AG10803 (cell line): ENCODE results near the gene TPSG1.
"Not testable (repeated sequence)": the region's sequence is repeated elsewhere in the genome, so short reads cannot be mapped to it uniquely, and the experiment has no call there.

ENCODE experiments used
- DNase-seq: peaks from one replicate; pipeline ENCODE4 v3.0.0; 2010; ENCODE audit warnings: low read depth
- H3K4me3 ChIP-seq: 2 replicates; pipeline ENCODE4 v1.5.1; 2011; ENCODE audit warnings: mild to moderate bottlenecking, low read length, control low read depth
- TF ChIP-seq, protein P1 (sequence below): conservative IDR thresholded peaks from 2 replicates; pipeline ENCODE4 v1.5.1; 2011; ENCODE audit warnings: mild to moderate bottlenecking, low read length, control low read depth, inconsistent platforms

Gene TPSG1

DNA sequence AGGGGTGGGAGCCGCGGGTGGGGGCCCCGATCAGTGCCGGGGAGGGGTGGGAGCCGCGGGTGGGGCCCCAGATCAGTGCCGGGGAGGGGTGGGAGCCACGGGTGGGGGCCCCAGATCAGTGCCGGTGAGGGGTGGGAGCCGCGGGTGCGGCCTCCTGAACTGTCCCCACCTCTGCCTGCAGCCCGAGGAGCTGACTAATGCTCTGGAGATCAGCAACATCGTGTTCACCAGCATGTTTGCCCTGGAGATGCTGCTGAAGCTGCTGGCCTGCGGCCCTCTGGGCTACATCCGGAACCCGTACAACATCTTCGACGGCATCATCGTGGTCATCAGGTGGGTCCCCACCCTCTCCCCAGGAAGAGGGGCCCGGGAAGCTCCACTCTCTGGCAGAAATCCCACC, 20.1 kb downstream of the TPSG1 start:
- TF ChIP-seq, protein P1, sequence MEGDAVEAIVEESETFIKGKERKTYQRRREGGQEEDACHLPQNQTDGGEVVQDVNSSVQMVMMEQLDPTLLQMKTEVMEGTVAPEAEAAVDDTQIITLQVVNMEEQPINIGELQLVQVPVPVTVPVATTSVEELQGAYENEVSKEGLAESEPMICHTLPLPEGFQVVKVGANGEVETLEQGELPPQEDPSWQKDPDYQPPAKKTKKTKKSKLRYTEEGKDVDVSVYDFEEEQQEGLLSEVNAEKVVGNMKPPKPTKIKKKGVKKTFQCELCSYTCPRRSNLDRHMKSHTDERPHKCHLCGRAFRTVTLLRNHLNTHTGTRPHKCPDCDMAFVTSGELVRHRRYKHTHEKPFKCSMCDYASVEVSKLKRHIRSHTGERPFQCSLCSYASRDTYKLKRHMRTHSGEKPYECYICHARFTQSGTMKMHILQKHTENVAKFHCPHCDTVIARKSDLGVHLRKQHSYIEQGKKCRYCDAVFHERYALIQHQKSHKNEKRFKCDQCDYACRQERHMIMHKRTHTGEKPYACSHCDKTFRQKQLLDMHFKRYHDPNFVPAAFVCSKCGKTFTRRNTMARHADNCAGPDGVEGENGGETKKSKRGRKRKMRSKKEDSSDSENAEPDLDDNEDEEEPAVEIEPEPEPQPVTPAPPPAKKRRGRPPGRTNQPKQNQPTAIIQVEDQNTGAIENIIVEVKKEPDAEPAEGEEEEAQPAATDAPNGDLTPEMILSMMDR, result no peak
- no peak overlapping the region for H3K4me3 ChIP-seq
- DNase-seq, result no peak

DNA sequence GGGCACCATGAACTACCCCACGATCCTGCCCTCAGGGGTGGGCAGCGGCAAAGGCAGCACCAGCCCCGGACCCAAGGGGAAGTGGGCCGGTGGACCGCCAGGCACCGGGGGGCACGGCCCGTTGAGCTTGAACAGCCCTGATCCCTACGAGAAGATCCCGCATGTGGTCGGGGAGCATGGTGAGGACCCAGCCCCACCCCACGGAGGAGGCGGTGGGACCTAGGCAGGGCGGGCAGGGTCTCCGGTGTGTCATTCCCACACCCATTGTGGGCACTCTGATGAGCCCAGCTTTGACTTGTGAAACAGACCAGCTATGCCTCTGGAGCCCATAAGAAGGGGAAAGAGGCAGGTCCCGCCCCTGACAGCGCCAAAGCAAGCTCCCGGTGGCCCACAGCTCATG, 22.8 kb downstream of the TPSG1 start:
- H3K4me3 ChIP-seq, result no peak overlapping the region
- no peak for DNase-seq
- TF ChIP-seq, protein P1, result no peak

DNA sequence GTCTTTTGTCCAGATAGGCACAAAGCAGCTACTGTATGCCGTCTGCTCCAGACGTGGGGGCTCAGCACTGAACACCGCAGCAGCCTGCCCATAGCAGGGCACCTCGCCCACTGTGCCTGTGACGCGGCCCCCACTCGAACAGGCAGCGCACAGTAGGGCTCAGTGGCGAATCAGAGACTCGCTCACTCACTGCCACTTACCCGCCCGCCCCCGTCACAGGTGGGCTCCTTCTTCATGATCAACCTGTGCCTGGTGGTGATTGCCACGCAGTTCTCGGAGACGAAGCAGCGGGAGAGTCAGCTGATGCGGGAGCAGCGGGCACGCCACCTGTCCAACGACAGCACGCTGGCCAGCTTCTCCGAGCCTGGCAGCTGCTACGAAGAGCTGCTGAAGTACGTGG, 23.6 kb downstream of the TPSG1 start:
- H3K4me3 ChIP-seq, result no peak overlapping the region
- DNase-seq, result no peak
- TF ChIP-seq, protein P1, result no peak

DNA sequence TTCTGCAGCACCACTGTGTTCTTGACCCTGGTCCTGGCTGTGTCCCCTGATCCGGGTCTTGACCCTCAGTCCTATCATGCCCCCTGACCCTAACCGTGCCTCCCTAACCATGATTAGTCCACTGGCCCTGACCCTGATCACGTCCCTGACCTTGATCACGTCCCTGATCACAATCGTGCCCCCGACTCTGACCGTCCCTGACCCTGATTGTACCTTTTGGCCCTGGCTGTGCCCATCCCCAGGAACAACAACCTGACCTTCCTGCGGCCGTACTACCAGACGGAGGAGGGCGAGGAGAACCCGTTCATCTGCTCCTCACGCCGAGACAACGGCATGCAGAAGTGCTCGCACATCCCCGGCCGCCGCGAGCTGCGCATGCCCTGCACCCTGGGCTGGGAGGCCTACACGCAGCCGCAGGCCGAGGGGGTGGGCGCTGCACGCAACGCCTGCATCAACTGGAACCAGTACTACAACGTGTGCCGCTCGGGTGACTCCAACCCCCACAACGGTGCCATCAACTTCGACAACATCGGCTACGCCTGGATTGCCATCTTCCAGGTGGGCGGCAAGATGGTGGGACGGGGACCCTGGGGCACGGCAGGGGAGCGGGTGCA, 24.9 kb downstream of the TPSG1 start:
- no peak for DNase-seq
- TF ChIP-seq, protein P1, result no peak
- no peak overlapping the region for H3K4me3 ChIP-seq

DNA sequence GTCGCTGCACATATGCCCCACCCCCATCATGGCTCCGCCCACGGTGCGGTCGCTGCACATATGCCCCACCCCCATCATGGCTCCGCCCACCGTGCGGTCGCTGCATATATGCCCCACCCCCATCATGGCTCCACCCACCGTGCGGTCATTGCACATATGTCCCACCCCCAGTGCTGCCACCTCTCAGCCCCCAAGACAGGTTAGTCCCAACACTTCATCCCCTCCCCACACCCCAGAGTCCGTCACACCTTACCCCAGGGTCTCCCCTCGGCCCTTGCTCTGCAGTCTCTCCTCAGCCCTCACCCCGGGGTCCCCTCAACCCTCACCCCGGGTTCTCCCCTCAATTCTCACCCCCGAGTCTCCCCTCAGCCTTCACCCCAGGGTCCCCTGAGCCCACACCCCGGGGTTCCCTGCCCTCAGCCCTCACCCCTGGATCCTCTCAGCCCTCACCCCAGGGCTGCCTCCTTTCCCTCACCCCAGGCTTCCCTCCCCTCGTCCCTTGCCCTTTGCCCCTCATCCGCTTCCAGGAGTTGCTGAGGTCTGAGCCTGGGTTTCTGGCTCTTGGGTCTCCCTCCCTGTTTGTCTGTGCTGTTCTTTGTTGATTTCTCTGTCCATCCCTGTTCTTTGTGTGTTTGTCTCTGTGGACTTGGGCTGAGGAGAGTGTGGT, 25.6 kb downstream of the TPSG1 start:
- DNase-seq, result no peak
- no peak overlapping the region for H3K4me3 ChIP-seq
- TF ChIP-seq, protein P1, result no peak

DNA sequence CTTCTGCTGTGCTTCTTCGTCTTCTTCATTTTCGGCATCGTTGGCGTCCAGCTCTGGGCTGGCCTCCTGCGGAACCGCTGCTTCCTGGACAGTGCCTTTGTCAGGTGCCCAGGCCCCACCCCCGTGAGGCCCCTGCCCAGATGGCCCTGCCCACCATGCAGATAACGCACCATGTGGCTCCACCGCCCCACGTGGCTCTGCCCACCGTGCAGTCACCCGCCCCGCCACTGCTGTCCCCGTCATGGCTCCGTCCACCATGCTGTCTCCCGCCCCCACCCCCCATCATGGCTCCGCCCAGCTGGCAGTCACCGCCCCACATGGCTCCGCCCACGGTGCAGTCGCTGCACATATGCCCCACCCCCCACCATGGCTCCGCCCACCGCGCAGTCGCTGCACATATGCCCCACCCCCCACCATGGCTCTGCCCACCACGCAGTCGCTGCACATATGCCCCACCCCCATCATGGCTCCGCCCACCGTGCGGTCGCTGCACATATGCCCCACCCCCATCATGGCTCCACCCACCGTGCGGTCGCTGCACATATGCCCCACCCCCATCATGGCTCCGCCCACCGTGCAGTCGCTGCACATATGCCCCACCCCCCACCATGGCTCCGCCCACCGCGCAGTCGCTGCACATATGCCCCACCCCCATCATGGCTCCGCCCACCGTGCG, 26.3 kb downstream of the TPSG1 start:
- not testable (repeated sequence) for DNase-seq, H3K4me3 ChIP-seq

DNA sequence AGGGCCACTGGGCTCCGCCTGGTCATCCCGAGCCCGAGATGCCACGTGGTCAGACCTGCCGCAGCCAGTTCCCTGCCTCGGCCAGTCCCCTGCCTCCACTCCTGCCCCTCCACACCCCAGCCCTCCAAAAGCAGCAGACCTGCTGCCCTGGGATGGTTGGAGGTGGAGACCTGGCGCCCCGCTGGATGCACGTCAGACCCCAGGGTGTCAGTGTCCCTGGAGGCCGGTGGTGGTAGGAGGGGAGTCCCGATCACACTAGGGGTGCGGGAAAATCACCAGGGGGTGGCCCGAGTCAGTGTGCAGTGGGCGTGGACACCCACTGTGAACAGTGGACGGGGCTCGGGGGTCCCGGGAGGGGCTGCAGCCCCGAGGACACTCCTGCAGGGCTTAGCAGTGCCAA, 26.9 kb downstream of the TPSG1 start:
- no peak for DNase-seq
- TF ChIP-seq, protein P1, result no peak
- no peak overlapping the region for H3K4me3 ChIP-seq
